KG1 (cell line): ENCODE results near the gene RPUSD3.

Experiments
- DNase-seq: peaks from one replicate; lab custom pipeline; 2025; lab: John Stamatoyannopoulos, UW

Gene RPUSD3

GRCh38 chr3:9833078-9833477, 10.7 kb downstream of the RPUSD3 start:
- DNase-seq = no peak

- no peak for DNase-seq
Observed at GRCh38 chr3:9831253-9831652, 12.6 kb downstream of the RPUSD3 start.

GRCh38 chr3:9828801-9829755, 14.7 kb downstream of the RPUSD3 start:
- no peak for DNase-seq

GRCh38 chr3:9826815-9827573, 16.8 kb downstream of the RPUSD3 start:
- no peak for DNase-seq

- no peak for DNase-seq
Observed at GRCh38 chr3:9825451-9826040, 18.3 kb downstream of the RPUSD3 start.

- no peak for DNase-seq
Observed at GRCh38 chr3:9820946-9821345, 22.9 kb downstream of the RPUSD3 start.

- DNase-seq = no peak
Observed at GRCh38 chr3:9820543-9820942, 23.3 kb downstream of the RPUSD3 start.

GRCh38 chr3:9818666-9819335, 25.0 kb downstream of the RPUSD3 start:
- DNase-seq = no peak

GRCh38 chr3:9817436-9817835, 26.4 kb downstream of the RPUSD3 start:
- DNase-seq = no peak

GRCh38 chr3:9815986-9816385, 27.8 kb downstream of the RPUSD3 start:
- no peak for DNase-seq

GRCh38 chr3:9812870-9813483, 30.8 kb downstream of the RPUSD3 start:
- DNase-seq = no peak

- DNase-seq = no peak
Observed at GRCh38 chr3:9810846-9811245, 33.0 kb downstream of the RPUSD3 start.

- DNase-seq = no peak
Observed at GRCh38 chr3:9810433-9810770, 33.4 kb downstream of the RPUSD3 start.

GRCh38 chr3:9809615-9810432, 34.0 kb downstream of the RPUSD3 start, which contains the start of gene TTLL3:
Gene TTLL3, plus strand, starts transcription at chr3:9810262. Its CDS starts 400 bp downstream, at chr3:9810662.
- no peak for DNase-seq

- DNase-seq = no peak
Observed at GRCh38 chr3:9809239-9809614, 34.6 kb downstream of the RPUSD3 start.

GRCh38 chr3:9808345-9809037, 35.3 kb downstream of the RPUSD3 start:
- no peak for DNase-seq

GRCh38 chr3:9807981-9808344, 35.8 kb downstream of the RPUSD3 start:
- DNase-seq = no peak

- DNase-seq = no peak
Observed at GRCh38 chr3:9806688-9807589, 36.9 kb downstream of the RPUSD3 start.

GRCh38 chr3:9806137-9806536, 37.7 kb downstream of the RPUSD3 start:
- no peak for DNase-seq
